Esophagus squamous epithelium (tissue), 4 donors: ENCODE results near the gene GPC3.

Source experiments
- CTCF ChIP-seq, 6 experiments: fragments of 450-650 bp in 4 of 6; fragments of 200-600 bp in 2 of 6; sonication (generic) in 2 of 6; IDR thresholded peaks; one replicate each; pipeline ENCODE4 v1.5.1; 2016 to 2019; ENCODE audit warnings: antibody characterized with exemption in 6 of 6, mild to moderate bottlenecking in 4 of 6, moderate library complexity in 4 of 6
- POLR2A ChIP-seq, 4 donors: fragments of 450-650 bp; IDR thresholded peaks; one replicate each; pipeline ENCODE4 v1.6.1; 2017; ENCODE audit warnings: antibody characterized with exemption in 4 of 4, mild to moderate bottlenecking in 4 of 4, moderate library complexity in 3 of 4

GRCh38 chrX:133818019-133818418 lies 167.4 kb downstream of the GPC3 start:
- TF ChIP-seq CTCF (IDR thresholded peaks at IDR 0.05) (no peak), POLR2A (IDR thresholded peaks at IDR 0.05) (no peak)
